Measurements from ENCODE around the gene RYR1. TPM values are rescaled to one million over a fixed set of nuclear protein-coding genes. Genes with fewer than 3 reads are reported as not detected.

RYR1 gene
- polyA plus RNA-seq, 3 donors, result 0.76 to 2.1 (median 2.1) TPM

- peaks cover 0 to 3% of the 10 kb centered on the region in 2 donors for H3K4me1 ChIP-seq (ENCODE audit: control insufficient read depth in 1 of 2, insufficient read depth in 2 of 2, low read length in 2 of 2)
- DNase-seq, result no peak
- no peak overlapping the region for H3K27ac ChIP-seq (ENCODE audit: low read depth in 1 of 2, low read length in 2 of 2)
- no peak overlapping the region for H3K9ac ChIP-seq (ENCODE audit: insufficient read depth, low read length, poor library complexity, severe bottlenecking)
- no peak for TF ChIP-seq CTCF (IDR thresholded peaks at IDR 0.05)
- H2AFZ ChIP-seq (ENCODE audit: insufficient read depth, low read depth, low read length, poor library complexity, severe bottlenecking), result no peak overlapping the region
- Mint-ChIP-seq H3K4me1 (peaks cover 14% of the 10 kb centered on the region), H3K9me3 (peaks cover 0 to 5% (median 2%) of the 10 kb centered on the region in 7 donors), H3K4me3 (no peak overlapping the region), H3K27ac (no peak overlapping the region), H3K27me3 (ENCODE audit: low read depth in 3 of 3) (peaks cover 5 to 16% (median 8%) of the 10 kb centered on the region in 3 donors), H3K36me3 (no peaks in the 10 kb centered on the region)
- H3K79me2 ChIP-seq (ENCODE audit: insufficient read depth, low read length), result no peaks in the 10 kb centered on the region
- no peaks in the 10 kb centered on the region for H4K20me1 ChIP-seq (ENCODE audit: insufficient read depth, low read length)
- no peaks in the 10 kb centered on the region for H3K36me3 ChIP-seq (replicated peaks in 1 of 2; ENCODE audit: control insufficient read depth in 1 of 2, insufficient read depth in 2 of 2, low read length in 2 of 2)
- H3K4me3 ChIP-seq (replicated peaks in 1 of 3; ENCODE audit: low read depth in 2 of 3, low read length in 3 of 3), result no peak overlapping the region
- intact Hi-C loops (cut with micrococcal nuclease), result no loop called here
- no peaks in the 10 kb centered on the region for H3K27me3 ChIP-seq (ENCODE audit: control insufficient read depth in 2 of 2, insufficient read depth in 2 of 2, low read length in 2 of 2)
- H3K9me3 ChIP-seq (replicated peaks in 1 of 2; ENCODE audit: control insufficient read depth in 1 of 2, insufficient read depth in 1 of 2, low read length in 2 of 2), result no peaks in the 10 kb centered on the region
- H3K4me2 ChIP-seq (replicated peaks; ENCODE audit: extremely low read depth, low read length, poor library complexity, severe bottlenecking), result no peak overlapping the region
- WGBS (ENCODE audit: insufficient coverage), result 94% methylated on average over 17 of the region's 17 CpGs
These were observed 62.6 kb downstream of the RYR1 start for GRCh38 chr19:38496116-38496515.

GRCh38 chr19:38496603-38497487 lies 63.4 kb downstream of the RYR1 start:
- 98% methylated on average over 29 of the region's 30 CpGs for WGBS (ENCODE audit: insufficient coverage)
- no peaks in the 10 kb centered on the region for H4K20me1 ChIP-seq (ENCODE audit: insufficient read depth, low read length)
- H3K36me3 ChIP-seq (replicated peaks in 1 of 2; ENCODE audit: control insufficient read depth in 1 of 2, insufficient read depth in 2 of 2, low read length in 2 of 2), result no peaks in the 10 kb centered on the region
- H3K4me3 ChIP-seq (replicated peaks in 1 of 3; ENCODE audit: low read depth in 2 of 3, low read length in 3 of 3), result no peak overlapping the region
- Mint-ChIP-seq H3K27ac (no peak overlapping the region), H3K27me3 (ENCODE audit: low read depth in 3 of 3) (peaks cover 7 to 19% (median 12%) of the 10 kb centered on the region in 3 donors), H3K9me3 (peaks cover 0 to 3% (median 0%) of the 10 kb centered on the region in 7 donors), H3K4me3 (no peak overlapping the region), H3K4me1 (peaks cover 13% of the 10 kb centered on the region), H3K36me3 (no peaks in the 10 kb centered on the region)
- H3K9me3 ChIP-seq (replicated peaks in 1 of 2; ENCODE audit: control insufficient read depth in 1 of 2, insufficient read depth in 1 of 2, low read length in 2 of 2), result no peaks in the 10 kb centered on the region
- no peak overlapping the region for H3K27ac ChIP-seq (ENCODE audit: low read depth in 1 of 2, low read length in 2 of 2)
- no peak overlapping the region for H3K4me2 ChIP-seq (replicated peaks; ENCODE audit: extremely low read depth, low read length, poor library complexity, severe bottlenecking)
- DNase-seq, result no peak
- H3K27me3 ChIP-seq (ENCODE audit: control insufficient read depth in 2 of 2, insufficient read depth in 2 of 2, low read length in 2 of 2), result no peaks in the 10 kb centered on the region
- H3K9ac ChIP-seq (ENCODE audit: insufficient read depth, low read length, poor library complexity, severe bottlenecking), result no peak overlapping the region
- no peaks in the 10 kb centered on the region for H3K79me2 ChIP-seq (ENCODE audit: insufficient read depth, low read length)
- no peak for TF ChIP-seq CTCF (IDR thresholded peaks at IDR 0.05)
- peaks cover 0 to 3% of the 10 kb centered on the region in 2 donors for H3K4me1 ChIP-seq (ENCODE audit: control insufficient read depth in 1 of 2, insufficient read depth in 2 of 2, low read length in 2 of 2)
- H2AFZ ChIP-seq (ENCODE audit: insufficient read depth, low read depth, low read length, poor library complexity, severe bottlenecking), result no peak overlapping the region
- intact Hi-C loops (cut with micrococcal nuclease), result no loop called here
